Breast epithelium (tissue), 4 donors: ENCODE measurements around the gene PPM1L. TPM values are rescaled to one million over a fixed set of nuclear protein-coding genes. Genes with fewer than 3 reads are reported as not detected.

Experiments
- DNase-seq, 2 donors: peaks; one replicate each; pipeline ENCODE4 v3.0.0-alpha.2; 2019; ENCODE audit warnings: low spot score in 2 of 2
- H3K27ac ChIP-seq, 2 donors: fragments of 200-600 bp; sonication (generic) in 1 of 2; one replicate each; pipeline ENCODE4 v1.5.1; 2016 to 2019; ENCODE audit warnings: mild to moderate bottlenecking in 1 of 2
- H3K27me3 ChIP-seq, 2 donors: fragments of 200-600 bp; sonication (generic) in 1 of 2; one replicate each; pipeline versions ENCODE4 v1.5.1 to v1.6.0; 2017 to 2019; ENCODE audit warnings: control low read depth in 1 of 2, mild to moderate bottlenecking in 1 of 2
- H3K36me3 ChIP-seq: fragments of 200-600 bp; one replicate; pipeline ENCODE4 v1.5.1; 2019
- H3K4me1 ChIP-seq, 2 donors: fragments of 200-600 bp; sonication (generic); one replicate each; pipeline ENCODE4 v1.5.1; 2016 to 2019; ENCODE audit warnings: control low read depth in 1 of 2
- H3K4me3 ChIP-seq, 3 donors: fragments of 200-600 bp; sonication (generic); 1 replicate in 2 of 3; 2 replicates in 1 of 3; pipeline ENCODE4 v1.5.1; 2016 to 2019; ENCODE audit warnings: mild to moderate bottlenecking in 3 of 3, moderate library complexity in 2 of 3
- H3K9me3 ChIP-seq, 2 donors: fragments of 200-600 bp; sonication (generic) in 1 of 2; one replicate each; pipeline ENCODE4 v1.5.1; 2016 to 2019; ENCODE audit warnings: control low read depth in 1 of 2
- POLR2A ChIP-seq: fragments of 450-650 bp; IDR thresholded peaks from one replicate; pipeline ENCODE4 v1.6.1; 2016; ENCODE audit warnings: antibody characterized with exemption, mild to moderate bottlenecking, moderate library complexity
- POLR2AphosphoS5 ChIP-seq, 3 donors: sonication (generic); formaldehyde crosslinking; IDR thresholded peaks; one replicate each; pipeline ENCODE4 v1.6.1; 2017; ENCODE audit warnings: antibody characterized with exemption in 3 of 3
- intact Hi-C: fragments of 100-400 bp; cut with DNase I; formaldehyde crosslinking; loops from one replicate; pipeline ENCODE4 v1.15.1; 2023; ENCODE audit warnings: low total_unique reads
- total RNA-seq, 3 donors: library from RNA; depleted of rRNA; stranded (reverse); fragments of >200 nt; gene quantifications; one replicate each; pipeline ENCODE4 v1.1.0, GENCODE V29; 2016
- TF ChIP-seq, protein P1 (sequence below), 3 donors: fragments of 450-650 bp; IDR thresholded peaks; one replicate each; pipeline ENCODE4 v1.5.1; 2016 to 2017; ENCODE audit warnings: antibody characterized with exemption in 3 of 3, mild to moderate bottlenecking in 3 of 3, moderate library complexity in 3 of 3

PPM1L gene
- total RNA-seq, 3 donors from 2014 or later = 12.8 to 136 (median 24.6) TPM

DNA sequence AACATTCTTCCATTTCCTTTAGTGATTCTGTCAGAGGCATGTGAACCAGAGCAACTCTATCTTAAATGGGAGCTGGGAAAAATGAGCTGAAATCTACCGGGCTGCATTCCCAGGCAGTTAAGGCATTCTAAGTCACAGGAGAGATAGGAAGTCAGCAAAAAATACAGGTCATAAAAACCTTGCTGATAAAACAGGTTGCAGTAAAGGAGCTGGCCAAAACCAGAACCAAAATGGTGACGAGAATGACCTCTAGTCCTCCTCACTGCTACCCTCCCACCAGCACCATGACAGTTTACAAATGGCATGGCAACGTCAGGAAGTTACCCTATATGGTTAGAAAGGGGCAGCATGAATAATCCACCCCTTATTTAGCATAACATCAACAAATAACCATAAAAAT lies 282.7 kb downstream of the PPM1L start:
- Histone ChIP-seq H3K4me3 (no peak overlapping the region), H3K9me3 (no peaks in the 10 kb centered on the region), H3K27me3 (no peaks in the 10 kb centered on the region), H3K36me3 (no peaks in the 10 kb centered on the region), H3K4me1 (no peaks in the 10 kb centered on the region), H3K27ac (no peak overlapping the region)
- TF ChIP-seq POLR2A (no peak), POLR2AphosphoS5 (IDR thresholded peaks at IDR 0.05) (no peak)
- TF ChIP-seq, protein P1, sequence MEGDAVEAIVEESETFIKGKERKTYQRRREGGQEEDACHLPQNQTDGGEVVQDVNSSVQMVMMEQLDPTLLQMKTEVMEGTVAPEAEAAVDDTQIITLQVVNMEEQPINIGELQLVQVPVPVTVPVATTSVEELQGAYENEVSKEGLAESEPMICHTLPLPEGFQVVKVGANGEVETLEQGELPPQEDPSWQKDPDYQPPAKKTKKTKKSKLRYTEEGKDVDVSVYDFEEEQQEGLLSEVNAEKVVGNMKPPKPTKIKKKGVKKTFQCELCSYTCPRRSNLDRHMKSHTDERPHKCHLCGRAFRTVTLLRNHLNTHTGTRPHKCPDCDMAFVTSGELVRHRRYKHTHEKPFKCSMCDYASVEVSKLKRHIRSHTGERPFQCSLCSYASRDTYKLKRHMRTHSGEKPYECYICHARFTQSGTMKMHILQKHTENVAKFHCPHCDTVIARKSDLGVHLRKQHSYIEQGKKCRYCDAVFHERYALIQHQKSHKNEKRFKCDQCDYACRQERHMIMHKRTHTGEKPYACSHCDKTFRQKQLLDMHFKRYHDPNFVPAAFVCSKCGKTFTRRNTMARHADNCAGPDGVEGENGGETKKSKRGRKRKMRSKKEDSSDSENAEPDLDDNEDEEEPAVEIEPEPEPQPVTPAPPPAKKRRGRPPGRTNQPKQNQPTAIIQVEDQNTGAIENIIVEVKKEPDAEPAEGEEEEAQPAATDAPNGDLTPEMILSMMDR (IDR thresholded peaks at IDR 0.05) = no peak
- DNase-seq = no peak
- intact Hi-C loops = no loop called here

DNA sequence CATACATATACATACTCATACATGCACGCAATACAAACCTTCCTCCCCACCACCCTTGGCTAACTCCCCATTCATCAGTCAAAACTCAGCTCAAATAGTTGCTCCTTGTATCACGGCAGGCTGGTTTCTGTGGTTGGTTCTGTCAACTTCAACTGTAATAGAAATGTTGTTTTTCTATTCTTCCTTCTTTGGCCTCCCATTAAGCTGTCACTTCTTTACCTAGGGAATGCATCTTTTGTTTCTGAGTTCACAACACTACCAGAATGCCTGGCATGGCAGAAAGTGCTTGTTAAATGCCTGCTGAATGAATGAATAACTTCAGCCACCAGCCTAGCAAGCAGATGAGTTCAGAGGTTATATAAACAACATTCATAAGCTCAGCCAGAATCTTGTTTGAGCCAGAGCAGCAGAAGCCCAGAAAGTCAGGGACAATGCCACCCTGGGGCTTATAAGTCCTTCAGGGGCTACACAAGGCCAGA lies 286.0 kb downstream of the PPM1L start:
- DNase-seq = no peak
- TF ChIP-seq POLR2AphosphoS5 (IDR thresholded peaks at IDR 0.05) (no peak), POLR2A (no peak)
- Histone ChIP-seq H3K36me3 (no peaks in the 10 kb centered on the region), H3K27ac (no peak overlapping the region), H3K9me3 (no peaks in the 10 kb centered on the region), H3K4me1 (no peaks in the 10 kb centered on the region), H3K4me3 (no peak overlapping the region), H3K27me3 (no peaks in the 10 kb centered on the region)
- intact Hi-C loops = no loop called here

DNA sequence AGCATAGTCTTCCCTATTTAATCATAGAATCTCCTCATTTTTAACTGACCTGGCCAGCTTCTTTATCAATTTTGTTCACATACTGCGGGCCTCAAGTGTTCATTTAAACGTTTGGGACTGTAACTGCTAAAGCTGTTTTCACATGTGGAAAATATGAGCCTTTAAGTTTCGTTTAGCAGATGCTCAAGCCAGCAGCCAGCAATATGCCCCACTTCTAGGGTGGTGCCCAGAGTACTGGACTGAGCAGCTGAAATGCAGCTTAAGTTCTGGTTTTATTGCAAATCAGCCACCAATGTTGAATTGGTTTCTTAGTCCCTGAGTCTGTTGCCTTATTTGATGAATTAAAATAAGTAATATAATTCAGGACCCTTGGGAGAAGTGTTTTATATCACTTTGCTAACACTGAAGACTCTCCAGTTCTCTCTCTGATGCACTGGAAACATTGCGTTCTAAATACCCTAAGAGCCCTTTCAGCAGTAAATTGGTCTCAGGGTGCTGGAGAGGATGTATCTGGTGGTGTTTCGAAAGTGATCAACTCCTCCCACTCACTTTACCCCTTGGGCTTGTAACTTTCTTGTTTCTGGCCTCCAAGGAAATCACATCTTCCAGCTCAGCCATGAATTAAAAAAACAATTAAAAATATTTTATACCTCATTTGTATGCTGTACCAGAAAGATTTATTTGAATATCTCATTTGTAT lies 287.5 kb downstream of the PPM1L start:
- Histone ChIP-seq H3K4me3 (no peak overlapping the region), H3K4me1 (no peaks in the 10 kb centered on the region), H3K27ac (no peak overlapping the region), H3K9me3 (no peaks in the 10 kb centered on the region), H3K27me3 (no peaks in the 10 kb centered on the region), H3K36me3 (no peaks in the 10 kb centered on the region)
- intact Hi-C loops = no loop called here
- no peak for DNase-seq
- TF ChIP-seq POLR2A (no peak), POLR2AphosphoS5 (IDR thresholded peaks at IDR 0.05) (no peak)
- TF ChIP-seq, protein P1 (IDR thresholded peaks at IDR 0.05) = no peak

DNA sequence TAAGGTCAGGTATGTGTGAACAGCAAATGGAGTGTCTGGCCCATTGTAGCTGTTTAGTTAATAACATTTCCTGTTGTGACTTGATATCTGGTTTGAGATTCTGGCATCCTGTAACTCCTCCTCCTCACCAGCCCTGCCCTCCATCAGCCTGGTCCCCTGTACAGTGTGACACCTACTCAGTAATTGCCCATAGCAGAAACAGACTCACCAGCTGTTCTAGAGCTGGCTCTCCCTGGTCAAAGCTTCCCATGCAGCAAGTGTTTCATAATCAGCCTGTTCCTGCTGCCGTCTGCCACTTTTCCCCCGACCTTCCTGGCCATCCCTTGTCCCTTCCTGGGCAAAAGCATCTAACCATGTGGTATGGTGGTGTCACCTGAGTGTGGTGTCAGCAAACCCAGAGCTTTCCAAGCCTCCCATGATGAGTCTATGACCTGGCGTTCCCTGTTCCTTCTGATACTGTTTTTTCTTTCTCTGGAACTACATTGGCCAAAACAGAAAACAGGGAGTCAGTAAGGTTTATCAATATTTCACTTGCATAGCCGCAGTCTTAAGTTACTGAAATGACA lies 293.7 kb downstream of the PPM1L start:
- intact Hi-C loops = no loop called here
- no peaks in the 10 kb centered on the region for H3K9me3 ChIP-seq
- no peaks in the 10 kb centered on the region for H3K36me3 ChIP-seq
- no peak for TF ChIP-seq POLR2AphosphoS5 (IDR thresholded peaks at IDR 0.05)
- TF ChIP-seq, protein P1 (IDR thresholded peaks at IDR 0.05) = no peak
- TF ChIP-seq POLR2A = no peak
- H3K4me3 ChIP-seq = no peak overlapping the region
- H3K4me1 ChIP-seq = no peaks in the 10 kb centered on the region
- H3K27ac ChIP-seq = no peak overlapping the region
- H3K27me3 ChIP-seq = no peaks in the 10 kb centered on the region
- DNase-seq = no peak

DNA sequence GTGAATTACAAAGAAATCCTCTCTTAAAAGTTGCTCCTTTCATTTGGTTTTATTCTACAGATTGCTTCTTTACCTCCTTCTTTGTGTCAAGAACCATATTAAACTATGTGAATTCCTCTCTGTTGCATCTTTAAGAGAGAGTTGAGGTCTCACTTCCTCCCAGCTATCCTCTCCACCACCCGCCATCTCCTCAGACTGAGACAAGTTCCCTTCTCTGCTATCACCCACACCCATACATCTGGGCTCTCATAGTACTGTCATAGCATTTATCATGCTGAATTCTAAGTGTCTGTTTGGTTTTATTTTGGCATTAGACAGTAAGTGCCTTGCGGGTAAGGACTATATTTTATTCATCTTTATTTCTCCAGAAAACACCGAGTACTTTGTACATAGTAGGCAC lies 294.9 kb downstream of the PPM1L start:
- intact Hi-C loops = no loop called here
- H3K9me3 ChIP-seq = no peaks in the 10 kb centered on the region
- H3K27ac ChIP-seq = no peak overlapping the region
- no peak overlapping the region for H3K4me3 ChIP-seq
- H3K36me3 ChIP-seq = no peaks in the 10 kb centered on the region
- DNase-seq = no peak
- H3K27me3 ChIP-seq = no peaks in the 10 kb centered on the region
- TF ChIP-seq, protein P1 (IDR thresholded peaks at IDR 0.05) = no peak
- TF ChIP-seq POLR2A = no peak
- no peak for TF ChIP-seq POLR2AphosphoS5 (IDR thresholded peaks at IDR 0.05)
- H3K4me1 ChIP-seq = no peaks in the 10 kb centered on the region
